Osteoblast (primary cell): Measurements from ENCODE around the gene BCAS3. TPM values are rescaled to one million over a fixed set of nuclear protein-coding genes. Genes with fewer than 3 reads are reported as not detected.
"Not testable (repeated sequence)": the region's sequence is repeated elsewhere in the genome, so short reads cannot be mapped to it uniquely, and the experiment has no call there.

Source experiments
- DNase-seq: peaks from one replicate; pipeline ENCODE4 v3.0.0; 2011; ENCODE audit warnings: low spot score, mixed read lengths; ENCODE audit not compliant: insufficient read length; ENCODE audit errors: missing footprints
- H2AFZ ChIP-seq: 2 replicates; pipeline ENCODE4 v1.6.0; 2011; ENCODE audit warnings: mild to moderate bottlenecking, low read length
- H3K27ac ChIP-seq: 2 replicates; pipeline ENCODE4 v1.5.1; 2011; ENCODE audit warnings: mild to moderate bottlenecking, low read depth, low read length, moderate library complexity
- H3K27me3 ChIP-seq: 2 replicates; pipeline ENCODE4 v1.6.0; 2012; ENCODE audit warnings: mild to moderate bottlenecking, control low read depth, inconsistent platforms, low read length, moderate library complexity; ENCODE audit not compliant: insufficient read depth
- H3K36me3 ChIP-seq: 2 replicates; pipeline ENCODE4 v1.5.1; 2011; ENCODE audit warnings: mild to moderate bottlenecking, low read length, control low read depth, moderate library complexity; ENCODE audit not compliant: insufficient read depth
- H3K4me1 ChIP-seq: 2 replicates; pipeline ENCODE4 v1.5.1; 2011; ENCODE audit warnings: mild to moderate bottlenecking, low read length, control low read depth, moderate library complexity; ENCODE audit not compliant: insufficient read depth
- H3K4me2 ChIP-seq: 2 replicates; pipeline ENCODE4 v1.6.0; 2011; ENCODE audit warnings: mild to moderate bottlenecking, low read length; ENCODE audit not compliant: insufficient read depth
- H3K4me3 ChIP-seq: fragments of 200-600 bp; sonication (generic); 3 replicates; pipeline ENCODE4 v1.5.1; 2012; ENCODE audit warnings: mild to moderate bottlenecking, low read length, inconsistent platforms; ENCODE audit not compliant: insufficient read depth
- H3K79me2 ChIP-seq: 2 replicates; pipeline ENCODE4 v1.6.0; 2012; ENCODE audit warnings: mild to moderate bottlenecking, low read length, control low read depth, inconsistent platforms; ENCODE audit not compliant: insufficient read depth
- H3K9me3 ChIP-seq: 2 replicates; pipeline ENCODE4 v1.5.1; 2011; ENCODE audit warnings: low read depth, low read length, control low read depth
- H4K20me1 ChIP-seq: 2 replicates; pipeline ENCODE4 v1.6.0; 2012; ENCODE audit warnings: mild to moderate bottlenecking, low read length, control low read depth; ENCODE audit not compliant: insufficient read depth
- CTCF ChIP-seq: IDR thresholded peaks from 2 replicates; pipeline ENCODE4 v1.5.1; 2011; ENCODE audit warnings: mild to moderate bottlenecking, low read depth, low read length, moderate library complexity; ENCODE audit errors: extremely low read depth
- total RNA-seq: library from RNA; depleted of rRNA; stranded (reverse); fragments of >200 nt; gene quantifications from 2 replicates; pipeline ENCODE4 v1.2.3, GENCODE V29; 2012

BCAS3 gene
- total RNA-seq, 1 donor = 31.5 TPM

- peak overlapping the region; percentile 45 for H2AFZ ChIP-seq
- H3K27me3 ChIP-seq = no peaks in the 10 kb centered on the region
- H3K79me2 ChIP-seq = no peaks in the 10 kb centered on the region
- no peak overlapping the region for H3K27ac ChIP-seq
- peak; percentile 80 for TF ChIP-seq CTCF
- no peaks in the 10 kb centered on the region for H3K4me1 ChIP-seq
- no peaks in the 10 kb centered on the region for H3K36me3 ChIP-seq
- no peaks in the 10 kb centered on the region for H4K20me1 ChIP-seq
- no peak overlapping the region for H3K4me3 ChIP-seq
- peak overlapping the region; percentile 41 for H3K4me2 ChIP-seq
- H3K9me3 ChIP-seq = no peaks in the 10 kb centered on the region
- peak; percentile 72 for DNase-seq
These were observed 294.1 kb downstream of the BCAS3 start for GRCh38 chr17:60971515-60972369.

- not testable (repeated sequence) for H3K27me3 ChIP-seq, H2AFZ ChIP-seq, H3K4me3 ChIP-seq, H3K9me3 ChIP-seq, H3K4me1 ChIP-seq, H3K79me2 ChIP-seq, H3K27ac ChIP-seq, H3K36me3 ChIP-seq, H3K4me2 ChIP-seq, H4K20me1 ChIP-seq, DNase-seq
These were observed 299.2 kb downstream of the BCAS3 start for GRCh38 chr17:60976861-60977260.

GRCh38 chr17:60989379-60989778 lies 311.7 kb downstream of the BCAS3 start:
- H3K4me1 ChIP-seq = no peaks in the 10 kb centered on the region
- no peak for TF ChIP-seq CTCF
- H3K36me3 ChIP-seq = no peaks in the 10 kb centered on the region
- no peak overlapping the region for H2AFZ ChIP-seq
- H3K27me3 ChIP-seq = no peaks in the 10 kb centered on the region
- DNase-seq = no peak
- H3K4me3 ChIP-seq = no peak overlapping the region
- H3K27ac ChIP-seq = no peak overlapping the region
- H3K4me2 ChIP-seq = no peak overlapping the region
- H3K9me3 ChIP-seq = no peaks in the 10 kb centered on the region
- H4K20me1 ChIP-seq = no peaks in the 10 kb centered on the region
- H3K79me2 ChIP-seq = no peaks in the 10 kb centered on the region

DNA sequence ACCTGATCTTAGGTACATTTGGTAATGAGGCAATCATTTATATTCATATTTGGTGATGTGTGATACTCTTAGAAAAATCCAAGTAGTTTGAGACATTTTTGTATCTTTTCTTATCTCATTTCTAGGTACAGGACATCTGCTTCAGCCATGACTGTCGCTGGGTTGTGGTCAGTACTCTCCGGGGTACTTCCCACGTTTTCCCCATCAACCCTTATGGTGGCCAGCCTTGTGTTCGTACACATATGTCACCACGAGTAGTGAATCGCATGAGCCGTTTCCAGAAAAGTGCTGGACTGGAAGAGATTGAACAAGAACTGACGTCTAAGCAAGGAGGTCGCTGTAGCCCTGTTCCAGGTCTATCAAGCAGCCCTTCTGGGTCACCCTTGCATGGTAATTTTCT lies 312.2 kb downstream of the BCAS3 start:
- H3K27me3 ChIP-seq = no peaks in the 10 kb centered on the region
- no peaks in the 10 kb centered on the region for H4K20me1 ChIP-seq
- no peaks in the 10 kb centered on the region for H3K79me2 ChIP-seq
- no peak for TF ChIP-seq CTCF
- H3K9me3 ChIP-seq = no peaks in the 10 kb centered on the region
- H3K27ac ChIP-seq = no peak overlapping the region
- no peaks in the 10 kb centered on the region for H3K36me3 ChIP-seq
- H2AFZ ChIP-seq = no peak overlapping the region
- no peak overlapping the region for H3K4me3 ChIP-seq
- H3K4me2 ChIP-seq = no peak overlapping the region
- H3K4me1 ChIP-seq = no peaks in the 10 kb centered on the region
- DNase-seq = no peak
